SU-DHL-6 (cell line): Measurements from ENCODE around the gene SIK3.

ENCODE experiments used
- EZH2phosphoT487 ChIP-seq: fragments of 200-600 bp; sonication (generic), shearing (Covaris generic); conservative IDR thresholded peaks from 2 replicates; pipeline ENCODE4 v1.6.1; 2018; ENCODE audit warnings: mild to moderate bottlenecking, antibody characterized with exemption, low read length, moderate library complexity, mixed read lengths
- TF ChIP-seq, protein P1 (sequence below): fragments of 200-600 bp; sonication (generic); IDR thresholded peaks from one replicate; pipeline ENCODE4 v1.5.1; 2017; ENCODE audit warnings: antibody characterized with exemption, mild to moderate bottlenecking, low read length, moderate library complexity; ENCODE audit not compliant: insufficient read depth, poor library complexity, severe bottlenecking

- TF ChIP-seq, protein P1, sequence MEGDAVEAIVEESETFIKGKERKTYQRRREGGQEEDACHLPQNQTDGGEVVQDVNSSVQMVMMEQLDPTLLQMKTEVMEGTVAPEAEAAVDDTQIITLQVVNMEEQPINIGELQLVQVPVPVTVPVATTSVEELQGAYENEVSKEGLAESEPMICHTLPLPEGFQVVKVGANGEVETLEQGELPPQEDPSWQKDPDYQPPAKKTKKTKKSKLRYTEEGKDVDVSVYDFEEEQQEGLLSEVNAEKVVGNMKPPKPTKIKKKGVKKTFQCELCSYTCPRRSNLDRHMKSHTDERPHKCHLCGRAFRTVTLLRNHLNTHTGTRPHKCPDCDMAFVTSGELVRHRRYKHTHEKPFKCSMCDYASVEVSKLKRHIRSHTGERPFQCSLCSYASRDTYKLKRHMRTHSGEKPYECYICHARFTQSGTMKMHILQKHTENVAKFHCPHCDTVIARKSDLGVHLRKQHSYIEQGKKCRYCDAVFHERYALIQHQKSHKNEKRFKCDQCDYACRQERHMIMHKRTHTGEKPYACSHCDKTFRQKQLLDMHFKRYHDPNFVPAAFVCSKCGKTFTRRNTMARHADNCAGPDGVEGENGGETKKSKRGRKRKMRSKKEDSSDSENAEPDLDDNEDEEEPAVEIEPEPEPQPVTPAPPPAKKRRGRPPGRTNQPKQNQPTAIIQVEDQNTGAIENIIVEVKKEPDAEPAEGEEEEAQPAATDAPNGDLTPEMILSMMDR = no peak
- no peak for TF ChIP-seq EZH2phosphoT487
These were observed 187.8 kb downstream of the SIK3 start for GRCh38 chr11:116910378-116910777.
